Right ventricle myocardium superior (tissue), 1 donor: Measurements from ENCODE around the gene PLEKHO1. TPM values are rescaled to one million over a fixed set of nuclear protein-coding genes. Genes with fewer than 3 reads are reported as not detected.
A peak's percentile ranks its signal among the peaks of the same experiment; 100 is the strongest.

Experiments used
- ATAC-seq: fragments of 200-7000 bp; cut with Tn5 transposase; one replicate; pipeline ENCODE4 v1.9.1; 2020; ENCODE audit warnings: mild to moderate bottlenecking; ENCODE audit not compliant: poor library complexity
- DNase-seq: peaks from one replicate; pipeline ENCODE4 v3.0.0-alpha.2; 2020
- intact Hi-C: fragments of 100-400 bp; cut with DNase I; formaldehyde crosslinking; loops from one replicate; pipeline ENCODE4 v1.11.2; 2022
- total RNA-seq: library from RNA; stranded (reverse); fragmentation: NEBNext Ultra II Directional; extraction: Animal tissue kit (Norgen Biotek cat#: 25700); gene quantifications from one replicate; pipeline ENCODE4 v1.2.1, GENCODE V29; 2021
- donor health status: DM: no; HTN: yes; CAD: no; lungs with severe emphysema.

Gene PLEKHO1
- total RNA-seq, 1 donor from 2014 or later: 45.9 TPM

DNA sequence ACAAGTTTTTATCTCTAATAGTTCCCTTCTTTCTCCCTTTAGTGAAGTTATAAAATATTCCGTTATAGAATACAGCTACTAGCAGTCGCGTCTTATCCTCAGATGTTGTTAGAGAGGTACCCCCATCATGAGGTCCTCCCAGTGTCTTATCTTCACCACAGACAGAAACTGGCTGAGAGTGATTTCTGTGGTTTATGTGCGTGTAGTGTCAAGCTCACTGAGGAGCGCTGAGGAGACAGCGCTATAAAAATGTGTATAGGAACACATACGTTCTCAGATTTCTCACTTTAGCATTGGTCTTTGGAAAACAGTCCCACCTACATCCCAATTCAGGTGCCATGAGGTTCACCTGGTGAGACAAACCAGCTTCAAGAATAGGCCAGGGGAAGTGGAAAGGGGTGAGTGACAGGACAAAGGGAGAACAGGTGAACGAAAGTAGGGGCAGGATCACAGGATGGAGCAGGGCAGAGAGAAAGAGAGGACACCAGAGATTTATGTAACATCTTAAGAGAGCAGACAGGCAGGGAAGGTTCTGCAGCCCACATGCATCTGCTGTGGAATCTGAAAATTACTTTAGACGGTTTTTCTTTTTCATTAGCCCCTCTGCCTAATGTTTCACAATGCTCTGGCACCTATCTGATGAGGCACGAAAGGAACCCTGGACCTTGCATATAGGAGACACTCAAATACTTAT is 2.7 kb upstream of the PLEKHO1 start:
- no peak for ATAC-seq
- DNase-seq: no peak
- intact Hi-C loops: no loop called here

DNA sequence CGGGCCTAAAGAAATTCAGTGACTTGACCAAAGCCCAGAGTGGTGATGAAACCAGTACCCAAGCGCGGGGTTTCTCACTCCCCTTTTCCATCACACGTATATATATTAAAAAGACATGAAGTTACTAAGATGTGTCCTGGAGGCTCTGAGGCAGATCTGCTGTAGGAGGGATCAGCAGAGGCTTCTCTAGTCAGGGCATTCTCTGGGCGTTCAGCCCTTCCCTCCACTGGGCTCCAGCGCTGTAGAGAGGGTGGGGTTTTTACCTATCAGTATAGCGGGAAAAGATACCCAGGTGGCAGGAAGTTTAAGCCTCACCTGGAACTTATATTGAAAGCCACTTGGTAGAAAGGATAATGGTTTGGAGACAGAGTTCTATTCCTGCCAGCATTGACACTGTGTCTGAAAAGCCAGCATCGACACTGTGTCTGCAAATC is 862 bp upstream of the PLEKHO1 start:
- DNase-seq: no peak
- intact Hi-C loops: no loop called here
- ATAC-seq: no peak

DNA sequence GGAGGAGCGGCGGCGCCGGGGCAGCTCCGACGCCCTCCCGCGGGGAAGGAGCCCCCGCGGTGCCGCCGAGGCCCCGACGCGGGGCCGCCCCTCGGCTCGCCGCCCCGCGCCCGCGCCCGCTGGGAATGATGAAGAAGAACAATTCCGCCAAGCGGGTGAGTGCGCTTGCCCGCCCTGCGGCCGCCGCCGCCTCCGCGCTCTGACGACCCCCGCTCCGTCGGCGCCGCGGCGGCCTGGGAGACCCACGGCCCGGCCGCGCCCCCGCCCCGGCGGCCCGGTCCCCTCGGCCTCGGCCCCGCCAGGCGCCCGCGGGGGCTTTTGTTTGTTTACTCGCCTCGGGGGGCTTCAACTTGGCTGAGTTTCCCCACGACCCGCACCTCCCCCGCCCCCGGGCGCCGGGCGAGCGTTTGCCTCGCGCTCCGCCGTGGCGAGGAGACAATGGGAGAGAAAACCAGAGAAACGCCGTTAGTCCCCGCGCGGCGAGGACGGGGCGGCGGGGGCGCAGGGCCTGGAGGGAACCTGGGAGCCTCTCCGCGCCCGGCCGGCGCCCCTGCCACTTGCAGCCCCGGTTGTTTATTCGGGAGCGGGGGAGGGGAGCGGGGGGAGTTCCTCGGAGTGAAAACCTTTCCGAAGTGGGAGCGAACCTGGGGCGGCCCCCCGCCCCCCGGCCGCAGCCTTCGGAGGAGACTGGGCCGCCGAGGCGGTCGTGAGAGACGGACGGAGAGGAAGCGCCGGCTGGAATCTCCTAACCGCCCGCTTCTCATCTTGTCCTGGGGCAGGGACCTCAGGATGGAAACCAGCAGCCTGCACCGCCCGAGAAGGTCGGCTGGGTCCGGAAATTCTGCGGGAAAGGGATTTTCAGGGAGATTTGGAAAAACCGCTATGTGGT is 661 bp downstream of the PLEKHO1 start:
- ATAC-seq (peak; percentile 19), DNase-seq (peak; percentile 62)
- intact Hi-C loops: loop anchor here (10.0 kb wide), 2 partner anchors 46 to 84 kb away; partner anchors contain the start of gene ANP32E

DNA sequence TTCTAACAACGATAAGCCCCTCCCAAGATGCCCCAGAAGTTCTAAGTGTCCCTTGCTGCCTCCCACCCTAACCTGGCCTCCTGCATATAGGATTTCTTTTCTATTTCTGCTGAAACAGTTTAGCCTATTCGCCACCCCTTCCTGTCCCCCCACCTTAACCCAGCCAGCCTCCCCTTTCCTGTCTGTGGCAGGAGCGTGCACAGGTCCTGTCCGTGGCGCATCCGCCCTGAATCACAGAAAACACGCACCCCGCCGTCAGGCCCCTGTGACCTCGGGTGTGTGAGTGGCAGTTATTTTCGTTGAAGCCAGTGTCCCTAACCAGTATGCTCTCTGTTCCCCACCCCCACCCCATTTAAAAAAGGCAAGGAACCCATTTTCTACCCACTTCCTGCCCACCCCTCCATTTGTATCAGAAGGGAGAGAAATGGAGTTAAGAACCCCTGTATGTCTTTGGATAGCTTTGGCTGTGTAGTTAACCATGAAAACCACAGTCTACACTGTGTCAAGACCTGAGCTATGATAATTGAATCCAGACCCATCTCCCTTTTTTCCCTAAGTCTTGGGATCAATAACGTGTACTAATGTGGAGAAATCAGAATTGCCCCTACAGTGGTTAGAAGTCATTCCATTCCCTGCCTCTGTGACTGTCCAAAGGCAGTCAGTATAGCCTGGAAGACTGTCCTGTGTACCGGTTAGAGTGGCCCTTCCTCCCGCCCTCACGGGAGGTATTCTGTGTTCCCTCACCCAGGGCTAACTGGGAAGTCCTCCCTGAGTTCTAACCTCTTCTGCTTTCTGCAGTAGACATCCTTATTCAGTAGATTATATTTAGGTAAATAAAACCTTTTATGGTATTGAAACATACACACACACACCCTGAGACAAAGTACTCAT is 1.8 kb downstream of the PLEKHO1 start:
- DNase-seq: no peak
- ATAC-seq: peak; percentile 16
- intact Hi-C loops: loop anchor here (10.0 kb wide), 2 partner anchors 47 to 83 kb away; partner anchors contain the start of gene ANP32E

DNA sequence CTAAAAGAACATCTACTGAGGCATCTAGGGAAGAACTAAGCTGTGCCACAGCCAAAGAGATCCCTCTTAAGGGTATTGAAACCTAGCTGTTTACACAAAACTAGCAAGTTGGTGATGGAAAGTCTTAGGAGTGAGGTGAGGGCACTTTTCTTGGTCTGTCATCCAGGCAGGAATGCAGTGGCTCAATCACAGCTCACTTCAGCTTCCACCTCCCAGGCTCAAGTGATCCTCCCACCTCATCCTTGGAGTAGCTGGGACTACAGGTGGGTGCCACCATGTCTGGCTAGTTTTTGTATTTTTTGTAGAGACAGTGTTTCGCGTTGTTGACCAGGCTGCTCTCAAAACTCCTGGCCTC is 2.4 kb downstream of the PLEKHO1 start:
- no peak for ATAC-seq
- intact Hi-C loops: loop anchor here (10.0 kb wide), 2 partner anchors 47 to 83 kb away; partner anchors contain the start of gene ANP32E
- no peak for DNase-seq

DNA sequence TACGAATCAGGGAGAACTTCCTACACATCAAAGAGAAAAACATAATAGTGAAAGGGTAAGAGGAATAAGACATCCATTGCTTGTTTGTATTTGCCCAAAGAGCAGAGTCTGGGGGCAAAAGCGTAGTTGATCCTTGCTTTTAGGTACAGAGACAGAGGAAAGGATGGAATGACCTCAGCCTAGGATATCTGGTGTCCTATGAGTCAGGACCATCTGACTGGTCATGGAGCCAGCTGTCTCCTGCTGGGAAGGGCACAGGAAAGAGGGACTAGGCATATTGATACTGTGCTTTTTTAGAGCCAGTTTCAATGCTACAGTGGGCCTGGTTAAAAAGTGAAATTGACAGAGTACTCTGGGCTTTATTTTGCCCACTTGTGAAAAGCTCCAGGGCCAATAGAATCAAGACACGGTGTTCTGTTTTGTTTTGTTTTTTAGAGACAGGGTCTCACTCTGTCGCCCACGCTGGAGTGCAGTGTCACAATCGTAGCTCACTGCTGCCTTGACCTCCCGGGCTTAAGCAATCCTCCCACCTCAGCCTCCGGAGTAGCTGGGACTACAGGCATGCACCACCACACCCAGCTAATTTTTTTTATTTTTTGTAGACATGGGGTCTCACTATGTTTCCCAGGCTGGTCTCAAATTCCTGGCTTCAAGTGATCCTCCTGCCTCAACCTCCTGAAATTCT is 3.2 kb downstream of the PLEKHO1 start:
- intact Hi-C loops: loop anchor here (10.0 kb wide), 2 partner anchors 48 to 82 kb away; partner anchors contain the start of gene ANP32E
- peak; percentile 22 for ATAC-seq

DNA sequence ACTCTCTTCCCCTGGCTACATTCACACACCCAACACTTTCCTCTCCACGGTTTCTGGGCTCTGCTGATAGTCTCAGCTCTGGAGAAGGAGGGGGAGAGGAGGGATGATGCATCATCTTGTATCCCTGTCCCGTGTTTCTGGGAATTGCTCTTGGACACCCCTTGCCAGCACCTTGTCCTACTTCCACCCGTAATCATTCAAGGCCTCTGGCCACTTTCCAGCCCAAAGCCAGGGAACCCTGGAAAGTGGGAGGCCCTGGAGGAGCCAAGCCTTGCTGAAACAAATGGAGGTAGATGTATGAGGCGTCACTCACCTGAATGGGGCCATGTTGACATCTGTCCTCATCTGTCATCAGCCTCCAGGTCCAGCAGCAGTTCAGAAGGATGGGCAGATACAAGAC is 4.4 kb downstream of the PLEKHO1 start:
- no peak for DNase-seq
- no peak for ATAC-seq
- intact Hi-C loops: loop anchor here (10.0 kb wide), 2 partner anchors 49 to 81 kb away; partner anchors contain the start of gene ANP32E

More for the DNA sequence above, 3.2 kb downstream of the PLEKHO1 start:
- DNase-seq: no peak

DNA sequence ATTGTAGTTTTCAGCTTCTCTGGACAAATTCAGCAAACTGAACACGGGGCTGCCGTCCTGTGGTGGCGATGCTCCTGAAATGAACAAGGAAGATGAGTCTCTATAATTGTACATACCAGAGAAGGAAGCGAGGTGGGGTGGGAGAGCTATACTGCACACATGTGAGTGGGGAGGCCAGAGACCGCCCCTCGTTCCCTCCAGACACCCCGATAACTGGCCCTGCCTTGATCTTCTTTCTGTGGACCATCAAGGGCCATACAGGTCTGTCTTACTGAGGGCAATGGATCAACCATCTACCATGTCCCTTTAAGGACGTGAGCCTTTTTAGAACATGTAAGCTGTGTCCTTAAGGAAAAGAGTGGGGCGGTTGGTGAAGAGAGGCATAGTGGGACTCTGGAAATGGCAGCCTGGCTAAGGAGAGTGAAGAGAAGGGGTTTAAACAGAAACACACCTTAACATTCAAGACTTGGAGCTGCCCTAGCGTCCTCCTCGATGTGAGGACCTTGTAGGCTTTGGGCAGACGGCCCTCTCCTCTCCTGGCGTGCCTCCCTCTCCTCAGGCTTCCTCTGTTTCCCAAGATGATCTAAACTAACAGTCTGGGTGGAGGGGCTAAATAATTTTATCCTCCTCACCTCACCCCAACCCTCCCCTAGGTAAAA is 5.8 kb downstream of the PLEKHO1 start:
- DNase-seq: no peak
- intact Hi-C loops: loop anchor here (10.0 kb wide), 2 partner anchors 51 to 79 kb away; partner anchors contain the start of gene ANP32E
- ATAC-seq: no peak

DNA sequence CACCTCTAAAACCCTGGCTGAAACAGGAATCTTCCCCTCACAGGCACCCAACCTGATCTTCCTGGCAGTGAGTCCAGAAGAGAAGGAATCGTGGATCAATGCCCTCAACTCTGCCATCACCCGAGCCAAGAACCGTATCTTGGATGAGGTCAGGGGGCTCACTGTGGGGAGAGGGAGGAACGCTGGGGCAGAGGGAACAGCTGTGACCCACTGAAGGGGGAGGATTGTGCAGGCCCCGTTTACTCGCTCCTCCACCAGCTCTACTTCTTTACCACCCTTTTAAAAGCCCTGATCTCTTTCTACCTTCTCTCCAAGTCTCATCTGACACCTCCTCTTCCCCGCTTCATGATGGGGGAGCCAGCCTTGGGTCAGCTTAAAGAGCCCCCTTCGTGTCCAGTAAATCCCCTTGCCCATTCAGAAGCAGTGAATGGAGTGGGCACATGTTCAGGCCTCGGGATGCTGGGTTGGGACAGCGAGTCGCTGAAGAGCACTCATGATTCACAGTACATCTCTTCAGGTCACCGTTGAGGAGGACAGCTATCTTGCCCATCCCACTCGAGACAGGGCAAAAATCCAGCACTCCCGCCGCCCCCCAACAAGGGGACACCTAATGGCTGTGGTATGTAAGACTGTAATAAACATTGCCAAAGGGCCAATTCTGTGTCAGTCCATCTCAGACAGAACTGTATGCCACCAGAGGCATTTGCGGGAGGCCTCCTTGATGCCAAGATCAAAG is 7.3 kb downstream of the PLEKHO1 start:
- no peak for DNase-seq
- no peak for ATAC-seq
- intact Hi-C loops: loop anchor here (10.0 kb wide), 2 partner anchors 52 to 78 kb away; partner anchors contain the start of gene ANP32E

DNA sequence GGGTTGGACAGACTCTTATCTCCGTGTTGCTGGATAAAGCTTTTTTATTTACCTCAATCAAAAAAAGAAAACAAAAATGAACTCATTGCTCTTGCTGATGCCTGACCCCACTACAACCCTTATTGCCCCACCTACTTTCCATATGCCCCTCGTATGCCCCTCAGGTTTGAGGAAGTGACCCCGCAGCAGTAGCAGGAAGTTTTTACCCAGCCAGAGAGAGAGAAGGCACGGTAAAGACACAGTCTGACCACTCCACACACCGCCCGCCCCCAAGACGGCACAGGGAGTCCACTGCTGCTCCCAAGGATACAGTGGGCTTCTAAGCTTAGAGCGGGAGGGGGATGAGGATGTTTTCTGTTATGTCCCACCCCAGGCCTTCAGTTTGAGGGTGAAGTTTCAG is 9.8 kb downstream of the PLEKHO1 start:
- DNase-seq: no peak
- intact Hi-C loops: loop anchor here (10.0 kb wide), 2 partner anchors 55 to 75 kb away; partner anchors contain the start of gene ANP32E
- ATAC-seq: no peak

DNA sequence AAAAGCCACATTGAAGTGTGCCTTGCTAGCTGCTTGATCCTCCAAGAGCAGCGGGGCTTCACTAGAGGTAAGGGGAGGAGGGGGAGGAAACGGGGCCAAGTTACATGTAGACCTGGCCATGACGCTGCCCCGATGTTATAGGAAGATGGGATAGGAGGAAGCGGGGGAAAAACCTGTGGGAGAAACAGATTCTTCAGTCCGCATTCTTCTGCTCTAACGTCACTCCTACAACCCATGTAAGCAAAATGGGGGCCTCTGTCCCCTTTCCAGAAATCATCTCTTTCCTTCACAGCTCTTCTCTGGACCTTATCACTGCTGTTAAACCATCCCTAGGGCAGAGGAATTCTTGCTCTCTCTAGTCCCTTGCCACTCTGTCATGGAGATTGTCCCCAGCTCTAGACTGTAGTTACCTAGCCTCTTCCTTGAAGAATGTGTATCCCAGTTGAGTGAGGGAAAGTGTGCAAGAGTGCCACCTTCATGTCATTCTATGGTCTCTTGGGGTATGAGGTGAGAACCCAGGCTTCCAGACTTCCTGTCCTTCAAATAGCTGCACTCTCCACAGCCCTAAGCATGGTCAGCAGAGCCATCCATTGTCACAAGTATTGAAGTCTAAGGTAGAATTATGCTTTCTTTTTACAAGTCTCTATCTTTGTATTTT is 11.4 kb downstream of the PLEKHO1 start:
- DNase-seq: no peak
- no peak for ATAC-seq
- intact Hi-C loops: no loop called here

DNA sequence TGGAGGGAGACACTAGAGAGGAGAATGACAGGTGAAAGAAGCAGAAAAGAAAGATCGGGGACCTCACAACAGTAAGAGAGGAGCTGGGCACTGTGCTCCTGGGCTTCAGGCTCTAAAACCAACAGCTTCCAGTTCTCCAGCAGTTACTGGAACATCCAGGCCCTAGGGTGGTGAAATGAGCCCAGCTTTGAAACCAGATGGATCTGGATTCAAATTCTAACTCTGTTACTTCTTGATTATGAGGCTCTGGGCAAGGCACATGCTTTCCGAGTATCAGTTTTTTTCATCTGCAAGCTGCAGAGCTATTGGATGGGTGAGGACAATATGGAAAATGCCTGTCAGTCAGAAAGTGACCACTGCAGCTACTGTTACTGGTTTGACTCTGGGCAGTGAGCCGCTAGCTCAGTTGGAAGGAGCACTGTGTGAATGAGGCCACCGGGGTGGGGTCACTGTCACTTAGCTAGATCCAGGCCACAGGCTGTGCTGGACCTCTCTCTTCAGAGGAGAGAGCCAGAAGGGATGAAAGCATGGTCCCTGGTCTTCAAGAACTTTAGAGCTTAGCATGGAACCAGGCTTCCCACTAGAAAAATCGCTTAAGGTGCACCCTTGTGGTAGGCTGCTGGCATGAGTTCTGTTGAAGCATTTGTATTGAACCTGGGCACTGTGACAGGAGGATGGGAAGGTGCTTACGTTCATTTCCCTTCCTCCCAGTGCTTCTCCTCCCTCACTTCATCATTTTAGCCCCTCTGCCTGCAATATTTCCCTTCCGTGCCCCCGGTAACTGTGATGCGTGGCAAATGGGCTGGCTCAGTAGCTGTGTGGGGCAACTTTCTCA is 12.2 kb downstream of the PLEKHO1 start:
- DNase-seq (no peak), ATAC-seq (no peak)
- intact Hi-C loops: no loop called here

DNA sequence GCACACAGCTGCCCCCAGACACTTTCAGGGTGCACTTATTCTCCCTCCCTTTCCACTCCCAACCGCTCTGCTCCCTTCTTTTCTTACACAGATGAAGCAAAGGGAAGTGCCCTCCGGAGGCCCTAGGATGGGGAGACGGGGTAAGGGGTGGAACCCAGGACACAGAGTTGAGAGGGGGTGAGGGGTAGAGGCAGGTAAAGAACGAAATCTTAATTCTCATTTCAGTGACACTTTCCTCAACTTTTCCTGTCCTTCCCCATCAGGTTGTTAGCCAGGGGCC is 12.8 kb downstream of the PLEKHO1 start:
- ATAC-seq (peak; percentile 1), DNase-seq (no peak)
- intact Hi-C loops: no loop called here

DNA sequence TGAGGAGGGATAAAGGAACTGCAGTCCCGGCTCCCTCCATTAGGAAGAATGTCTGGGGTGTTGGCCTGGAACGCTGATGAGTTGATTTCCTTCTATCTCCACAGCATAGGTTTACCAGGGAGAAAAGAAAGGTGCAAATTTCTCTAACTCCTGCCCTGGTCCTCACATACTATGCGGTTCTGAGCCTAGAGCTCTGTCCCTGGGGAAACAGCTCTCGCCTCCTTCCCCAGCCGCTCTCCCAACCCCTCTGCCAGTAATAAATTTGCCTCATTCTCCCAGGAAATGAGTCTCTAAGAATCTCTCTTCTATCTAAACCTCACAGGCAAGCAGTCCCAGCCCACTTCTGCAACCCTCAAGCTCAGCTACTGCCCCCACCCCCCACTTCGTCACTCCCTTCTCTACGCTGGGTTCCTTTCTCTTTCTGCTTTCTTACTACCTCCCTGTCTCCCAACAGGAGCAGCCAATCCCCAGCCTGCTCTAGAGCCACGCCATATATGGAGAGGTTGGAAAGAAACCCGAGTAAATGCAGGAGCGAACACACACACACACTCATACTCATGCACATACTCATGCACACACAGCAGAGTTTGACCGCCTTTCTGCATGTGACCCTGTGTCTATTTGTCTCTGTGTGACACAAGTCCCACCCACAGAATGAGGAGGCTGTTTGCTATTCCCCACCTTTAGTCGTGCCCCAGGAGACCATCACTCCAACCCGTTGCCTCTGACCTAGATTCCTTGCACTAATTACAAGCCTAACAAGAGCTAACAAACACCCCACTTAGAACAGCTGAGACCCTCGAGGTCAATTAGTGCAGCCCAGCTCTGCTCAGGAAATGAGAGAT is 13.4 kb downstream of the PLEKHO1 start:
- intact Hi-C loops: no loop called here

DNA sequence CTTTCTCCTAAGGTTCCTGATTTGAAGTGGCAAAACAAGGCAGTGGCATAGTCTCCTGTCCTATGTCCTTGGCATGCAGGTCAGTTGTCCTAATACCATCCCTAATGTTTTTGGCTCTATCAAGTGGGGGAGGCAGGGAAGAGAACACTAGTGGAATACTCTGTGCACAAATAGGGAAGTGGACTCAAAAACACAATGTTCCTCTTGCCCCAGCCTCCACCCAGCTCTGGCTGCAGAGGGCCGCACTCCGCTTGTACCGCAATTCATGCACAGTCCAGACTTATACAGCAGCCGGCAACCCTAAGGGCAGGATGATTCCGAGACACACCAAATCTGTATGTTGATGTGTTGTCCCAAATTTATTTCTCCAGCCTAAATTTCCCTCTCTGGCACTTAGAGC is 14.5 kb downstream of the PLEKHO1 start:
- intact Hi-C loops: no loop called here
- peak; percentile 71 for DNase-seq
- peak; percentile 15 for ATAC-seq

More for the DNA sequence above, 13.4 kb downstream of the PLEKHO1 start:
- DNase-seq: peak; percentile 89
- ATAC-seq: peak; percentile 88
